ENCODE data around the gene LEAP2.
"Not testable (repeated sequence)": the region's sequence is repeated elsewhere in the genome, so short reads cannot be mapped to it uniquely, and the experiment has no call there.

Gene LEAP2

DNA sequence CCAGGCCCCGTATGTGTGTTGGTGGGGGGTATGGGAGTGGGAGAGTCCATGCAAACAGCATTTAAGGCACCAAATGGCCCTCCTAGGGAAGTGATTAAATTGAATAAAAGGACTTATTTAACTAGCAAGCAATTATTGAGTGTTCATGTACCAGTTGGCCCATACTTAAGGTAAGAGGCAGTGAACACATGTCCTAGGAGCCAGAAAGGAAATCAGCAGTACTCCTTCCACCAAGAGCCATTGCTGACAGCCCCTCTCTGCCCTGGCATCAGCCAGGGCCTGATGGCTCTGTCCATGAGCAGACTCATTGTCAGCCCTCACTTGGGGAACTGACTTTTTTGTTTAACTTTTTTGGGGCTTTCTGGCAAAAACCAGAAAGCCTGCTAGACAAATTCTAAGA lies 32.6 kb upstream of the LEAP2 start:
- no peak for DNase-seq (ENCODE audit: low read depth)

- no peak for DNase-seq (ENCODE audit: low read depth)
Observed at GRCh38 chr5:132841305-132841704, 32.2 kb upstream of the LEAP2 start.

- DNase-seq (ENCODE audit: low read depth): no peak
Observed at GRCh38 chr5:132848270-132848669, 25.2 kb upstream of the LEAP2 start.

GRCh38 chr5:132849347-132849746 lies 24.1 kb upstream of the LEAP2 start:
- no peak for DNase-seq (ENCODE audit: low read depth)

- no peak for DNase-seq (ENCODE audit: low read depth)
Observed at GRCh38 chr5:132850066-132850465, 23.4 kb upstream of the LEAP2 start.

DNA sequence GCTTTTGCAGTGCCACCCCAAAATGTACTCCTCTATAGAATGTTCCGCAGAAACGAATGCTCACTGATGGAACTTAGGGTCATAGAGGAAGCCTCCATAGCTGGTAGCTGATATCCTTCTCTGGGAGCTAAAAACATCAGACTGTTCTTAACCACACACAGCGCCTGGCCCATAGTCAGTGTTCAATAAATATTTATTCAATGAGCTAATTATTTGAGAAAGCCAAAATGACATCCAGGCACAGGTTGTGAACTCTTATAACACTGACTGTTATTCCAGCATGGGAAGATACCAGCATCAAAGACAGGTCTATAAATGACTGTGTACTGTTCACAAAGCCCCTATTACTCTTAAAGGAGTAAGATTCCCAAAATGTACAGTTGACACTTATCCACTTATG lies 20.1 kb upstream of the LEAP2 start:
- no peak for DNase-seq (ENCODE audit: low read depth)

DNA sequence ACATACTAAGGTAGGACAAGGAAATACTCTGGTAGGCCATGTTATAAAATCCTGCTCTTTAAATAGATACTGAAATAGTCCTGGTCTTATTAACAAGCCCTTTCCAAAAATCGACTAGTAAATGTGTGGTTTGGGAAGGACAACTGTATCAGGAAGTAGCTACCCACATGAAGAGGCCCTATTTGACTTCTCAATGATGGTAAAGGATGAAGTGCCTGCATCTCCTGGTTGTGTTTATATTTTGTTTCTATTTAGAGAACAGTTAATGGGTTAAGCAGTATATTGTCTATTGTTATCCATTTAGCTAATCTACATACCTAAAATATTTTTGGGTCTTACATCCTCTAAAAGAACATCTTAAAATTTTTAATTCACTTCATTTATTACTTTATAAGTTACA lies 19.7 kb upstream of the LEAP2 start:
- DNase-seq (ENCODE audit: low read depth): no peak

- DNase-seq (ENCODE audit: low read depth): no peak
Observed at GRCh38 chr5:132854301-132854700, 19.2 kb upstream of the LEAP2 start.

- not testable (repeated sequence) for DNase-seq (ENCODE audit: low read depth)
Observed at GRCh38 chr5:132854992-132855391, 18.5 kb upstream of the LEAP2 start.

GRCh38 chr5:132856011-132856410 lies 17.5 kb upstream of the LEAP2 start:
- DNase-seq (ENCODE audit: low read depth): no peak

- DNase-seq (ENCODE audit: low read depth): no peak
Observed at GRCh38 chr5:132859889-132860437, 13.5 kb upstream of the LEAP2 start.

DNA sequence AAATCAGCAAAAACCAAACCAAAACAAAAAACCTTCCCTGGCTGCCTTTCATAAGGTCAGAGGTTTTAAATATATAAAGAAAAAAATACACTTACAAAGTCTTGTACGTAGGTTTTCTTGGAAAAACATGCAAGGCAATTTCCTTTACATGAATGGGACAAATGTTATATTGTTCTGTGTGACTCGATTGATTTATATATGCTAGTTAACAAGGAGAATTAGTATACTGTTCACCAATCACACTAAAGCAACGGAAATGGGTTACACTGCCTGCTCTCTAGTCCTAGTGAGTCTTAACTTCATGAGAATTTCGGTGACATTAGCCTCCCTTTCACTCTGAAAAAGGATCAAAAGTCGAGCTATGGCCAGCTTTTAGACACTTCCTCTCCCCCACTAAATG lies 12.7 kb upstream of the LEAP2 start:
- DNase-seq (ENCODE audit: low read depth): no peak

GRCh38 chr5:132865668-132866341 lies 7.7 kb upstream of the LEAP2 start:
- no peak for DNase-seq (ENCODE audit: low read depth)

- DNase-seq (ENCODE audit: low read depth): peak; percentile 87
Observed at GRCh38 chr5:132866342-132867045, 7.0 kb upstream of the LEAP2 start, which contains the start of the genes GDF9 and UQCRQ. GDF9 (minus strand) TSS chr5:132866469; CDS start chr5:132864533, 1,936 bp downstream. UQCRQ (plus strand) TSS chr5:132866642; CDS start chr5:132866882, 240 bp downstream.

DNA sequence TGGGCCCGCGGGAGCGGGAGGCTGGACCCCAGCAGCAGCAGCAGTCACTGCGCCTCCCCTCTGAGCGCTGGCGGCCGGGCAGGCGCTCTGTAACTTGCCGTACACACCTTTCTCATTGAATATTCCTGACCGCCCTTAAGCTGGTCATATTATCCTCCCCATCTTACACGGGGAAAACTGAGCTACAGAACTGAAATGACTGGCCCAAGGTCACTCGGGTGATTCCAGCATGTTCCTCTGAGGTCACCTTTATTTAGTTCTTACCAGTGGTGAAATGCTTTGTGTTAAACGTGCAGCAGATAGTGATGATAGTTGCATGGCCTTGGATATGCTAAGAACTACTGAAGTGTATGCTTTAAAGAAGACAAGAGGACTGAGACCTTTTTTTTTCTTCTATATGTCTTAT lies 6.4 kb upstream of the LEAP2 start:
- DNase-seq (ENCODE audit: low read depth): no peak

- no peak for DNase-seq (ENCODE audit: low read depth)
Observed at GRCh38 chr5:132868754-132869153, 4.7 kb upstream of the LEAP2 start.

GRCh38 chr5:132870801-132871200 lies 2.7 kb upstream of the LEAP2 start:
- no peak for DNase-seq (ENCODE audit: low read depth)

GRCh38 chr5:132871459-132872284 lies 1.8 kb upstream of the LEAP2 start:
- no peak for DNase-seq (ENCODE audit: low read depth)

DNA sequence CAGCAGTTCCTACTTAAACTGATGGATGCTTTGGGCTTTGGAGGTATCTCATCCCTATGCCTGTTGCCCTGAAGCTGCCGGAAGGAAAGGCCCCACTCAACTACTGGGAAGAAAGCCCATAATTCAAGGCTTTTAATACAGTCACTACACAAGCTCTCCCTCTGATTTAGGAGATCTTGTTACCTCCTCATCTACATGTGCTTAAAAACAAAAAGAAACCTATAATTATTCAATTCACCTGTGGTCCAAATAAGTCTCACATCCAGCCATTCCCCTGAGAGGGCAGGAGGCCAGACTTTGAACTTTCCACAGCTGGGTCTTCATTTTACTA lies 715 bp upstream of the LEAP2 start:
- DNase-seq (ENCODE audit: low read depth): no peak

GRCh38 chr5:132873930-132874271 lies 433 bp downstream of the LEAP2 start:
- DNase-seq (ENCODE audit: low read depth): no peak

DNA sequence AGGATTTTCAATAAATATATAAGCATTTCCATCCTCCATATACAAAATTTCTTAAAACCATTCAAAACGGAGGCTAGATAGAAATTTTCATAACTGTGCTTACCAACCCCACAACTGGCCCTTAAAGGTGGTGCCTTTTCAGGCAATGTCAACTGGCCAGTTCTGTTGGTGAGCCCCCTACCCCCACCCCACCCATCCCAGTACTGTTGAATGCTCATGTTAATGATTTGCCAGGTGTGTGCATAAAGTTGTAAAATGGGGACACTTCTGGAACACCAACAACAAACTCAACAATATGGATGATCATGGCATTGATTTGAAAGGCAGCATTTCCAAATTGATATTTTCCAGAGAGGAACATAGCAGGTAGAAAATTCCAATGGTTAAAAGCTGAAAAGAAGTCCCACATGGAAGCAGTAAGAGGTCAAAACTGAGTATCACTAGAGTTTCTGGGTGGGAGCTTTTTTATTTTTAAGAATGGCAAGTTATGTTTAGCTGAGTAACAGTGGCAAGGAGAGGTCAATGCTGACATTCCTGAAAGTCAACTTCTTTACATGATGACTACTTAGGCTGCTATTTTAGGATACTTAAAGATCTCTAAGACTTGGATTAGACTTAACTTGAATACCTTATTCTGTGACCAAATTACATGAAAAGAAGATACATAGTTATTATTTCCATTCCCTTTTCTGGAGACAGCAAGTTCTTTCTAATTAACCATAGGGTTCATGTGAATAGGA lies 2.7 kb downstream of the LEAP2 start:
- no peak for DNase-seq (ENCODE audit: low read depth)

DNA sequence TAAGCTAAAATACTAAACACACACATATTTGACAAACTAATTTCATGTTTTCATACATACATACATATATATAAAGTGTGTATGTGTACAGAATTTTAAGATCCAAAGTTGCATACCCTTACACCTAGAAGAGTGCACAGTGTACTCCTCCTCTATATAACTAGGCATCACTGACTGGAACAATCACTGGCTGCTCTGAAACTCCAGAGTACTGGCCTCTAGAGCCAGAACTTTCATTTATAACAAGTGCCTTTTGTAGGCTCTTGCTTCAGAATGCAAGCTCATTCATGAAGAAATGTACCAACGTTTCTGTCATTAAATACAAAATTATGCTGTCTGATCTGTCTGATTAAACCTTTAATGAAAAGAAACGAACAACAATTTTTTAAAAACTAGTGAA lies 4.0 kb downstream of the LEAP2 start:
- no peak for DNase-seq (ENCODE audit: low read depth)
